ELF-1 (cell line): ENCODE data around the gene GRHL3.
A peak's percentile ranks its signal among the peaks of the same experiment; 100 is the strongest.

ENCODE experiments used
- DNase-seq: peaks from one replicate; pipeline ENCODE4 v3.0.0-alpha.2; 2016; ENCODE audit warnings: low read depth, low spot score

Gene GRHL3

DNA sequence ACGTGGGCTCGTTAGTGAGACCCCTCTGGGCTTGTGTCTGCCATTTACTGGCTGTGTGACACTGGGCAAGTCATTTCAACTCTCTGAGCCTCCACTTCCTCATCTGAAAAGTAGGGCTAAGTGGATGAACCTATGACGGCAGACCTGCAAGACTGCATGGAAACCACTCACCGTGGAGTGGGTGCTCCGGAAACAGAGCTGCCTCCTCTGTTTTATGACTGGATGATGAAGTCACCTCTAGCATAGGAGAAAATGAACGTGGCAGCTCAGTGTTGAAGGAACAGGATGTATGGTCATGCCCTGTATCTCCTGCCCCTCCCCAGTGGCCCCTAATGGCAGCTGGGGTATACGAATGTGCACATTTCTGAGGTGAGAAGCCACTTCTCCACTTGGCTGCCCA, 53.9 kb downstream of the GRHL3 start:
- DNase-seq: no peak

DNA sequence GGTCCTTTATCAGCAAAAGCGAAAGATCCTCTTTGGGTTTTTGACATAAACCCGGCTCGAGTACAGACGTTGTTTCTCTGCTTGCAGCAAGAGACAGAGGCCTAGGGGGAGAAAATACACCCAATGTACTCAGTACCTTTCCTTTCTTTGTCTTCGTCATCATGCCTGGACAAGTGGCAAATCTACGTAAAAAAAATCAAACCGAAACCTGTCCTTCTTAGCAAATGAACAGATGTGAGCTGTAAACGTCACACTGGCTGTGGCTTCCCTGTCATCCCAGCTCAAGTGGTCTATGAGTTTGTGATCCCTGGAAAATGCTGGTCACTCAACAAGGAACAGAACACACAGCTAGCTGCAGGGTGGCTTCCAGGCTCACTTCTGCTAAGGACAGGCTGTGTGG, 54.6 kb downstream of the GRHL3 start:
- no peak for DNase-seq

DNA sequence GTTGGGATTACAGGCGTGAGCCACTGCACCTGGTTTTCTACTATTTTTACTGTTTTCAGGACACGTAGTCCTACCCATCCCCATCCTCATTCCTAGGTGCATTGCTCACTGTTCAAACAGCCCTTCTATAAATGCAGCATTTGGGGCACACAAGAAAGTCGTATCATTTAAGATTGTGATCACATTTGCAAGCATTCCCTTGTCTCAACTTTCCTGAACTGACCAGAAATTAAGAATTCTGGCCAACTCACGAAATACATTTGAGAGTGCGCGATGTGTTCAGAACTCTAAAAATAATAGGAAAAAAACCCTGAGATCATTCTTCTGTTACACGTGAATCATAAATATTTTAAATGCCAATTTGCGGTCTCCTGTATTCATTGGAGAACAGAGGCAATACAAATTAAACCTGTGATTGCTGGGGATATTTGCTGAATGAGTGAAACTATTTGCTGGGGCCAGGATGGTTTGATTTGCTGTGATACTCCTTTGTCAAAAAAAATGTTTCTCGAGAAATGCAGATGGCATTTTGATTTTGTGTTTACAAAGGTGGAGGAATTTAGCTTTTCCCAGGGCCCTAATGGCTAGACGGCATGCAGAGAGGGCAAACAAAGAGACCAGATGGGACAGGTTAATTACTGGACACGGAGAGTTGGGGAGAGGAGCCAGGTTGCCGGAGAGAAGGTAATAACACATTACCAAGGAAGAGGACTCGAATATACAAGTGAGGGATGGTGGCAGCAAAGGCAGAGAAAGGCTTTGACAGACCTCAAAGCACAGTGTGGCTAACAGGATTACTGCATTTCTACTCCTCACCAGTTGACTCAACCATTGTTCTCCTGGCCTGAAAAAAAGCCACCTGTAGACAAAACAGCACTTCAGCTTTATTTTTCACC, 56.0 kb downstream of the GRHL3 start:
- peak; percentile 58 for DNase-seq

DNA sequence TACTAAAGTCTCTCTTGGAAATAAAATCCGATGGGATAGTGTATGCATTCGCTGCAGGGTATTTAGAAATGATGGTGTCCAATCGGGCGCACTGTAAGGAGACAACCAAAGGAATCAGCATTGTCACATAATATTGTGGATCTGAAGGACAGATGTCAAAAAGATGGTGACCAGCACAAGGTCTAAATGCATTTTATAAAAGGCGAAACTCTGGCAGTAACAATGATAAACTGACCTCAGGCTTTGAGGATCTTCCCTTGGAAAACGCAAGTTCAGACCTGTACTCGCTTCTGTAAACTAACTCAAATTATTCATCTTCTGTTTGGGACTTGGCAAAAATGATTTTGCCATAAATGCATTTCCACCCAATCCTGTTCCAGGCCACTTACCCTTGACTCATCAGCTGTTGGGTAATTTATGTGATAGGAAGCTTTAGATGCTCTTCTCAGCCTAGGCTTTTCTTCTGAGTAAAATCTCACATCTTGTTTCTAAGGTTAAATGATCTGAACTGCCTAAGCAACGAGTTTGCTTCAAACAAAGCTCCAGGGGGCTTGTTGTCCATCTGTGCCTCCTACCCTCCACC, 60.7 kb downstream of the GRHL3 start:
- no peak for DNase-seq

DNA sequence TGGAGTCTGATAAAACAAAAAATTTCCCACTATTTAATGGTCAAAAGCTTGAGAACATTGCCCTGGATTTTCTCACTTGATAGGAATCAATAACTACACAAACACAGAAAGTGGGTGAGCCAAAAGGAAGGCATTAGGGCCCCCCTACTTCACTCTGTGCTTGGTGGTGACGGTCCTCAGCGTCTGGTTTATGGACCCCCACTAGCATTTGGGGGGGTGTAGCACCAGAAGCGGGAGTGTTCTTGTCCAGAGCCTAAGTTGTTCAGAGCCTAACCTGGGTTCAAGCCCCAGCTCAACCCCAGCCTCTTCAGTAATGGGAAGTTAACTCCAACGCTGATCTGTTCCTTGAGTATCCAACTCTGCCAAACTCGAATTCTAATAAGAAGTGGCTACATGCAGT, 61.4 kb downstream of the GRHL3 start:
- DNase-seq: no peak

DNA sequence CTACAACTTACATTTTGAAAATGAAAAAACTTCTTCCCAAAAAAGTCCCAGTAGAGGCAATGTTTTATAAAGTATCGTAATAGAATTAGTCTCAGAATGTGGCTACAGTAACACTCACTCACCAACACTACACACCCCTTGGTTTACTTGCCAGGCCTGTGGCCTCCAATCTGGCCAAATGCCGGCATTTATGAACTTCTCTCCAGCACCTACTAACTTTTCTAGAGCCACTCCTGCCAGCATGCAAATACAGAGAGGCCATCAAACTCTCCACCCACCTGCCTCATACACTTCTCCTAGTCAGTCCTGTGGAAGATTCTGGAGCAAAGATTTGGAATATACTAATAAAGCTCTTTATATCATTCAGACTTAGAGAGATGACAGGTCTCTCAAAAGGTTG, 62.1 kb downstream of the GRHL3 start:
- no peak for DNase-seq

DNA sequence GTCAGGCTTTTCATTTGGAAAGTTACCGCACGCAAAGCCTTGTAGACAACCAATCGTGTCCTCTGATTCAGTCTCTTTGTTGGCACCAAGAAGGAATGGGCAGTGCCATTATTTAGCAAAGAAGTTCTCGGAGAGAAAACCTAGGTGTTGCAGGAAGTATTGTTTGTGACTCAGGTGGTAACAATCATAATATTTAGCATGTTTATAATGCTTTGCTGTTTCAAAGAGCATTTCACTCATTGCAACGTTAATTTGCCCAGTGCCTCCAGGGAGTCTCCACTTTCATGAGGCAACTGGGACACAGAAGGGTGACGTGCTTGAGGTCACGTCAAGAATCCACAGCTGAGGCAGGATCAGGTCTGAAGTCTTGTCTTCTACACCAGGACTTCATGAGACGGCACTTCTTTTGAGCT, 63.0 kb downstream of the GRHL3 start:
- DNase-seq: no peak

DNA sequence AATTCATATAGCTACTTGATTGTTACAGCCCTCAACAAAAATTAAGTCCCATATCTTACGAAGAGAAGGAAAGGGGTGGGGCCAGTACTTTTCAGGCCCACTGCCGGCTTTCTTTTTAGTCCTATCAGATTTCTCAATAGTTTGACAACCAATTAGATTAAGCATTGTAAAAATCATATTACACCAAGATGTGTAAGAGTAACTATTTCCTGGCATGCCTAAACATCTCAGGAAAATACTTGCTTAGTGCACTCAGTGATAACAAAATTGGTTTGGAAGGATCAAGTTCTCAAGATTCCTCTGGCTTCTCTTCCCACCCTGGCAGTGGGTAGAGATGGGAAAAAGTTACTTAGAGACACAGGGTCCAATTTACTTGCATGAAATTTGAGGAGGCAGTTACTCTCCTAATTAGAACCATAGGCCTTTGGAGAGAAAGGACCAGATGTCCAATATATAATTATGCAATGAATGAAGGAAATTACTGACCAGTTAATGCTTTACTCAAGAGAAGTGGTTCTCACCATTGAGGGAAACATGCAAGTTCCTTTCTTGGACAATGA, 64.3 kb downstream of the GRHL3 start:
- no peak for DNase-seq

DNA sequence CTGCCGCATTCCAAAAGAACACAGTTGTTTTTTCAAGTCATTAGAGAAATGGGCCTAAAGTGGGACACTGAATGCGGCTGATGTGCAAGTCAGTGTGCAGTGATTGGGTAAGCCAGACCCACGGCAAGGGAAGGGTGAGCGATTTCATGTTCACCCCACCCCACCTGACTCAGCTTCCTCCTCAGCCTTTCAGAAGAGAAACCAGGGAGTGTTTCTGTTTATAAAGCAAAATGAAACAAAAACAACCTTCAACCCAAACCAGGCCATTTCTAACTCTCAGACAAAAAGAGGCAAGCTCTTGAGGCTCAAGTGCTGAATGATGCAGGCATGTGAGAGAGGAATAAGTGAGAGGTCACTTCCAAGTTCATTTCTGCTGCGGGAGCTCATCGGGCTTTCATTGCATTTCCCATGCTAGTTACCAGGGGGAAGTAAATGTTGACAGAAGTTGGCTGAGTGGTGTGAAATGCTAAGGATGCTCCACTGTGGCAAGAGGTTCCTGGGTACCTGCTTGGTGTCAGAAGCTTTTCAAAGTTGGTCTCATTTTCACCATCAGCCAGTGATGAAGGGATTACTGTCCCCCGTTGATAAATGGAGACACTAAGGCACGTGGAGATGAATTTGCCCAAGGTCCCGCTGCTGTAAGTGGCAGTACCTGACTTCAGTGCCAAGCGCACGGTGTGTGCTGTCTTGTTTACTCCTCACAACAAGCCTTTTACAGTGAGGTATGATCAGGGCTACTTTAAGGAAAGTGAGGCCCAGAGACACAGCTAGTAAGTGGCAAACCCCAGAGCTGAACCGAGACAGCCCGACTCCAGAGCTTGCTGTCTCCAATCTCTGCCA, 65.3 kb downstream of the GRHL3 start:
- DNase-seq: no peak

DNA sequence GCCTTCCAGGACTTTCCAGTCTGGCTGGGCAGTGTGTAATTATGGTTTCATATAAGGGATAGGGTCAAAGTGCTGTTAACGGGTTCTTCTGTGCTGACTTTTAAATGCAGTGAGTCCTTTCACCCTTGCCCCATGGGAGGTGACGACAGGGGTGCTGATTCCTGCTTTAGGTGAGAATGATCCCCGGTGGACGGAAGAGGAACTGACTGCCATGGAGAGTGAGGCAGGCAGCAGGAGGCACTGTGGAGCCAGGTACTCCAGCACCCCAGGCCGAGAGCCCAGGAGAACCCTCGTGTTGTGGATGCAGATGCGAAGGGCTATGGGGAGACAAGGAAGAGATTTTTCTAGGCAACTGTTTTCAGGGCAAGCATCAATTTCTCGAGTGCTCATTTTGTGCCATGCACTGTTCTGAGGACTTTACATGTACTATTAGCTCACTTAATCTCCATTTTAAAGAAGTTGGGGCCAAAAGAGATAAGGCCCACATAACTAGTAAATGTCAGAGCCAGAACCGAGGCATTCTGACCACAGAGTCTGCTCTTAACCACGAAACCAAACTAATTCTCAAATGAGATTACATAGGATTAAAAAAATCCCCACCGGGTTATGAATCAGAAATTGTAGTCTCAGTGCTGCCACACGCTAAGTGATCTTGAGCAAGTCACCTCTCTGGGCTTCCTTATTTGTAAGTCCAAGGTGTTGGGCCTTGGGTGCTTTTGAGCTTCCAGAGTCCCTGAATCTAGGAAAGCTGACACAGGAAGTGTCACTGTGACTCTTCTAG, 66.2 kb downstream of the GRHL3 start:
- DNase-seq: peak; percentile 53

DNA sequence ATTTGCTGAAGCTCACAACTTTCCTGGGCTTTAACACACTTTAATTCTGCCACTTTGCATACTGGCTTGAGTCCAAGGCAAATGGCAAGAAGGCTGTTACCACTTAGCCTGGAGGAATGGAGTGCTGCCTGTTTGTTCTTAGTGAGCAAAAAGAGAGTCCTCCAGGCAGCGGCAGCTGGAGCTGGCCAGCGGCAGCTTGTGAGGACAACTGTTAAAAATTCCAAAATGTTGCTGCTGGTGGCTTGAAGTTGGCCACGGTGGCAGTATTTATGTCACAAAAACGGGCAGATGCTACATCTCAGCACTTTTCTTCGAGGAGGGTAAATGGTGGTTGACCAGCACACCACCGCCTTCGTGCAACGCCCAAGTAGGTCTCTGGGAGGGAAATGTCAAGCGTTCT, 67.1 kb downstream of the GRHL3 start:
- peak; percentile 41 for DNase-seq

DNA sequence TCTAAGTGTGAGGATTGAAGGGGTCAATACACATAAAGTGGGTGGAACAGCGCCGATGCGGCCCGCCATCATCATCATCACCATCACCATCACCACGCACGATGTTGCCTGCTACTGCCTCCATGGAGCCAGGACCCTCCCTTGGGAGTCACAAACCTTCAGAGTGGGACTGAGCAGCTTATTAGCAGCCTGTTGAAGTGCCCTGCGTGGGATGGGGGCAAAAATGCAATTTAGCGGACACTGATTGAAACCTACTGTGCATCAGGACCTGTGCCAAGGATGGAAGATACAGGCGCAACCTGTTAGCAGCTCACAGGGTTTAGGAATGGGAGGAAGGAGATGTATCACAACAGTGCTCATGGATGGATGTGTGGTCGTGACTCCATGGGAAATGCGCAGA, 67.8 kb downstream of the GRHL3 start:
- no peak for DNase-seq

DNA sequence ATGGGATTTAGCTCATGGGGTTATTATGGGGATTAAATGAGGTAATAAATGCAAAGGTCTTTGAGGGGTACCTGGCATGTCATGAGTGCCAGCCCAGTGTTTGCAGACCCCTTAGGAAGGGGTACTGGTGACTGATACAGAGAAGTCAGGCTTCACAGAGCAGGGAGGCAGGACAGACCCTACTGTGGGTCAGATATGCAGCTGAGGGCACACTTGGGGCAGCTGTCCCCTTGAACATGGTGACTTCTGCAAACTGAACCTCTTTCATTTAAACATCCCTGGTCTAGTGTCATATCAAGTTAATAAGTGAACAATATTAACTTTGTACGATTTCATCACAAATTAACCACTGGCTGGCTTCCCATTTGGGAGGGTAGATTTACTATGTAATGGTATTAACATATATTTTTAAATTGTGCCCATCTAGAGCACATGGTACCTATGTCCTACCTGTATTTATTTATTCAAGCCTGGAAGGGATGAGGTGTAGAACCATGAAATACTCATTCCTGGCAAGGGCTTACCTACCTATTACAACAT, 68.5 kb downstream of the GRHL3 start:
- DNase-seq: no peak

DNA sequence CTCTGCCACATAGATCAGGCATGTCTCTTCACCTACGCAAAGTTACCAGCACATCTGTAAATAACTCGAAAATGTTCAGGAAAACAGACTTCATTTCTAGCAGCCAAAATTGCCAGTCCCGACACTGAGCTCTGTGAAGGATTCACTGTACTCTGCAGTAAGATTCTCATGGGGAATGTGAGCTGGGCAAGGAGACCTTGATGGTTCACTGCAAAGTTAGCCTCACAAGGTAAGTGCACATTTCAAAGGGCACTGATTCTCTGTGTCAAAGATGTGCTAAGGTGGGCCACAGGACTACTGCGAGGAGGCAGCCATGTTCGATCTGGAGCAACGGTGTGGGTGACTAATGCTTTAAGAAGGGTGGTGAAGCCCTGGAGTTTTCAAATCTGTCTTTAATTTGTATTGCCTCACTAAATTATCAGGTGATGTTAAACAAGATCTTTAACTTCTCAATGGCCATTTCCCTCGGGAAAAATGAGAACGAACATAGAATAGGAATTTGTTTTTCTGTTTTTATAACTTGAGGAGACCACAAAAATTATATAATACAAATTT, 69.3 kb downstream of the GRHL3 start:
- no peak for DNase-seq

DNA sequence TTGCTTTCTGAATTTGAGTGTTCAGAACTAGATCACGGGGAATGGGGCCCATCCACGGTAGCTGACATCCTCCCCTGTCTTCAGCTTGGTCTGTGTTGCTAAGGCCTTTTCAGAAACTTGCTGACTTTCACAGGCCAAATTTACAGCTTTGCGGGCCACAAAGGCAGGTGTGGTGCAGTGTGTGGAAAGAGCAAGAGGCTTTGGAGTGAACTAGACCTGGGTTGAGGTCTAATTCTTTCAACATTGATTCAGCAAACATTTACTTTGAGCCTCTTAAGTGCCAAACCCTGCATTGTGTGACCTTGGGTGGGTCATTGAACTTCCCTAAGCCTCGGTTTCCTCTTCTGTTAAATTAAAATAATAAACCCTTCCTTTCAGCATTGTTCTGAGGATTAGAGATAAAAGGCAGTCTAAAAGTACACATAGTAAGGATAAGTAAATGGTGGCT, 70.1 kb downstream of the GRHL3 start:
- no peak for DNase-seq

DNA sequence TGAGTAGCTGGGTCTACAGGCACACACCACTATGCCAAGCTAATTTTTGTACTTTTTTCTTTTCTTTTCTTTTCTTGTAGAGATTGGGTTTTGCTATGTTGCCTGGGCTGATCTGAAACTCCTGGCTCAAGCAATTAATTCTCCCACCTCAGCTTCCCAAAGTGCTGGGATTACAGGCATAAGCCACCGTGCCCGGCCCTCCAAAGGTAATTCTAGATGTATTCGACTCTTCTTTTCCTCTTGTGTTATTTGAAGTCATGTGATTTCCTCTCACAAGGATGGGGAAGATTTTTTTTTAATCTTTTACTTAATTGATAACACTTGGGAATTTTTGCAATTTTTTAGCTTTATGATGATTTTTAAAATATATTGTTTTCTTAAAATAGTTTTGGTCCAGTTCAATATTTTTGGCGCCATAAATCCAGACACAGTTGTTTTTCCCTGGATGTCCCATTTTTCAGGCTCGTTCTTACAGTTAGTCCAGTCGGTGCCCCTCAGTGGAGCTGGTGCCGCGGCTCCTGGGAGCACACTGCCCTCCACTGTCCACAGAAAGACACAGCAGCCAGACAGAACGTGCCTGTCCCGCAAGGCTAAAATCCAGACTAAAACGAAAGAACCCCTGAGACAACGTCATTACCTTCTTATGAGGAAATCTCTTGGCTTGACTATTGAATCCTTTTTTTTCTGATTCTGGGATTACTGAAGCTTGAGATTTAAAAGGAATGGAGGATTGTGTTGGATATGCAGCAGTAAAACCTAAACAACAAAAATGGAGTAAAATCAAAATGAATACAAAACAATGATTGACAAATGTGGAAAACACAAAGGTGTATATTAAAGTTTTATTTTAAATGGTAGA, 72.0 kb downstream of the GRHL3 start:
- DNase-seq: peak; percentile 83

DNA sequence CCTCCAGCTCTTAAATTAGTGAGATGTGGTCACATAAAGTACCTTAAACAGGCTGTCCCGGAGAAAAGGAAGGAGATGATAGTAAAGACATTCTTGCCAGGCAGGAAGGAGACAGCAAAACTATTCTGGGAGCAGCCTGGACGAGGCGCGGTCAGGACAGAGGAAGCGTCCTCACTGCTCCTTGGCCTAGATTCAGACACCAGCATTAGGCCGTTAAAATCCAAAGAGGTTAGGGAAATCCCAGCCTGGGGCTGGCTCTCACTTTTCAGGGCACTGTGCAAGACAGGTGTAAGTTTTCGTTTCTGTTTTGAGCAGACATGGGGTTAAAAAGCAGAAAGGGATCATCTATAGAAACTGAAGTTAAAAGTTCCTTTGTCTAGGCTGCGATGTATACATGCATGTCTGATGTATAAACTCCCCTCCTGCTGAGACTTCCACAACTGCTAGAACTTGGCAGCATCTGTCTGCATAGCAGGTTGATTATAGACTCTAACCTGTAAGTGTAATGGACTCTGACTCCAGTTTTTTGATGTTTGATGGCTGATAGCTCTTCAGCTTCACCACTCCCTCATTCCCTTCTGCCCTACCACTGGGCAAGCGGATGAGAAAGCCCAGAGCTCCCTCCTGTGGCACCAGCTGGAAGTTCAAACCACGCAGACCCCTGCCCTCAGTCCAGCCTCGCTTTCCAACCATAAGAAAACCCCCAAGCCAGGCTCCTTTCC, 72.9 kb downstream of the GRHL3 start:
- DNase-seq: peak; percentile 94

DNA sequence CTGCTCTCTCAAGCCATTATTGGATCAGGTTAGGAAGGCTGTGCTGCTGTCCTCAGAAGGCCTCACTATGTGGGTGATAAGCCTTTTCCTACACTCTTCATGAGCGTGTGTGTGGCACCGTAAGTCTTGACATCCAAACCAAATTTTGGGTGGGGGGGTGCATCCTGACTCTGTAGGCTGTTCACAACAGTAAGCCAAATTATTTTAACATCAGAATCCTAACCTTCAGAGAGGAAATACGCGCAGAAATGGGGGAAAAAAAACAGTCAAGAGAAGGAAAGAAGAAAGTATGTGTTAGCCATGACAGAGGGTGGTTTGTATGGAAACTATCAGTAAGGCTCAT, 73.4 kb downstream of the GRHL3 start:
- no peak for DNase-seq

DNA sequence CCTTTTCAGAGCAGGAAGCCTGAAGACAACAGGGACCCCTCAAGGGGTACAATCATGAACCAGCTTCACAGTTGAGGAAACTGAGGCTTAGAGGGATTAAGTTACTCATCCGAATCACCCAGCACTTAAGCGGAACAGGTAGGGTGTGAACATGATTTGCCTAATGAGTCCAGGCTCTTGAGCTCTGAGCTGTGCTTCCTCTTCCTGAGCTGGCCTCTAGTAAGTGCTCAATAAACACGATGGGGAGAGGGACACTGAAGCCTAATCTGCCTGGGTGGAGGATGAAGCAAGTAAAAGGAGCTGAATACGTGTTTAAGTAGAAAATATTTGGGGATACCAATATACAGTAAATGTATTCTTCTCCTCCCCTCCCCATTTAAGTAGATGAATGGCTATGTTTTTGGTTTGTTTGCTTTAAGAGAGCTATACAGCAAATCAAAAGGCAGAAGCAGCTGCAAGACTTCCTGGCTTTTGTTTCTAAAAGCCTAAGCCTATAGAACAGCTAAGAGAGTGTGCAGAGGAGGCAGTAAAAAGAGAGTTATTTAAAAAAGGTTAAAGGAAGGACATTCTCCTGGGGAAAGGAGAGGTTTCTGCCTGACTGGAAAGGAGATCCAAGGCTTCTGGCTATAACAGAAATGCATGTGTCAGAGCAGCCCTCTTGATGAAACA, 74.0 kb downstream of the GRHL3 start:
- no peak for DNase-seq
